Hematopoietic multipotent progenitor cell treated with erythropoietin and hydrocortisone succinate and interleukin-3 and kit ligand, for 15 days (in vitro differentiated cells): Measurements from ENCODE around the gene CT45A2.
"Not testable (repeated sequence)": the region's sequence is repeated elsewhere in the genome, so short reads cannot be mapped to it uniquely, and the experiment has no call there.

Experiments used
- DNase-seq: peaks from one replicate; pipeline ENCODE4 v3.0.0-alpha.2; 2015; ENCODE audit warnings: low spot score

Gene CT45A2, protein sequence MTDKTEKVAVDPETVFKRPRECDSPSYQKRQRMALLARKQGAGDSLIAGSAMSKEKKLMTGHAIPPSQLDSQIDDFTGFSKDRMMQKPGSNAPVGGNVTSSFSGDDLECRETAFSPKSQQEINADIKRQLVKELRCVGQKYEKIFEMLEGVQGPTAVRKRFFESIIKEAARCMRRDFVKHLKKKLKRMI

DNA sequence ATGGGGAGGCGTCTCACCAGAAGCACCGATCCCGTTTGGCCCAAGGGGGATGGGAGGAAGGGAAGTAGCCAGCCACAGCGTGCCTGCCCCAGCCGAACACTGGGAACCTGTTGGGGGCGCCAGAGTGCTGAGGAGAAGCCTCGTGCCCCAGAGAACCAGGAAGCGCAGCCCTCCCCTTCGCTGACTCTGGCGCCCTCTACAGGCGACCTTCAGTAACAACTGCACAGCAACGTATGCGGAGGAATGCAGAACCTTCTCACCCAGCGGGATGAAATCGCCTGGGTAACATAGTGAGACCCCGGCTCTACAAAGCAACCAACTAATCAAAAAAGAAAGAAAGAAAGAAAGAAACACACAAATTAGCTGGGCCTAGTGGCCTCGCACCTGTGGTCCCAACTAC lies at the start of gene CT45A2:
TSS of gene CT45A2 (minus strand) at position 101 of the 400 bp plus-strand sequence. CDS start 3,747 bp downstream, outside the sequence.
- not testable (repeated sequence) for DNase-seq

DNA sequence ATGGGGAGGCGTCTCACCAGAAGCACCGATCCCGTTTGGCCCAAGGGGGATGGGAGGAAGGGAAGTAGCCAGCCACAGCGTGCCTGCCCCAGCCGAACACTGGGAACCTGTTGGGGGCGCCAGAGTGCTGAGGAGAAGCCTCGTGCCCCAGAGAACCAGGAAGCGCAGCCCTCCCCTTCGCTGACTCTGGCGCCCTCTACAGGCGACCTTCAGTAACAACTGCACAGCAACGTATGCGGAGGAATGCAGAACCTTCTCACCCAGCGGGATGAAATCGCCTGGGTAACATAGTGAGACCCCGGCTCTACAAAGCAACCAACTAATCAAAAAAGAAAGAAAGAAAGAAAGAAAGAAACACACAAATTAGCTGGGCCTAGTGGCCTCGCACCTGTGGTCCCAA lies 34.6 kb upstream of the CT45A2 start, which contains the start of gene CT45A8:
TSS of gene CT45A8 (minus strand) at position 101 of the 400 bp plus-strand sequence. CDS start 3,755 bp downstream, outside the sequence.
- not testable (repeated sequence) for DNase-seq

DNA sequence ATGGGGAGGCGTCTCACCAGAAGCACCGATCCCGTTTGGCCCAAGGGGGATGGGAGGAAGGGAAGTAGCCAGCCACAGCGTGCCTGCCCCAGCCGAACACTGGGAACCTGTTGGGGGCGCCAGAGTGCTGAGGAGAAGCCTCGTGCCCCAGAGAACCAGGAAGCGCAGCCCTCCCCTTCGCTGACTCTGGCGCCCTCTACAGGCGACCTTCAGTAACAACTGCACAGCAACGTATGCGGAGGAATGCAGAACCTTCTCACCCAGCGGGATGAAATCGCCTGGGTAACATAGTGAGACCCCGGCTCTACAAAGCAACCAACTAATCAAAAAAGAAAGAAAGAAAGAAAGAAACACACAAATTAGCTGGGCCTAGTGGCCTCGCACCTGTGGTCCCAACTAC lies 17.4 kb upstream of the CT45A2 start, which contains the start of gene CT45A7:
TSS of gene CT45A7 (minus strand) at position 101 of the 400 bp plus-strand sequence. CDS start 3,747 bp downstream, outside the sequence.
- DNase-seq, result not testable (repeated sequence)

DNA sequence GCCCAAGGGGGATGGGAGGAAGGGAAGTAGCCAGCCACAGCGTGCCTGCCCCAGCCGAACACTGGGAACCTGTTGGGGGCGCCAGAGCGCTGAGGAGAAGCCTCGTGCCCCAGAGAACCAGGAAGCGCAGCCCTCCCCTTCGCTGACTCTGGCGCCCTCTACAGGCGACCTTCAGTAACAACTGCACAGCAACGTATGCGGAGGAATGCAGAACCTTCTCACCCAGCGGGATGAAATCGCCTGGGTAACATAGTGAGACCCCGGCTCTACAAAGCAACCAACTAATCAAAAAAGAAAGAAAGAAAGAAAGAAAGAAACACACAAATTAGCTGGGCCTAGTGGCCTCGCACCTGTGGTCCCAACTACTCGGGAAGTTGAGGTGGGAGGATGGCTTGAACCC lies 17.1 kb downstream of the CT45A2 start, which contains the start of gene CT45A6:
TSS of gene CT45A6 (minus strand) at position 101 of the 400 bp plus-strand sequence. CDS start 3,794 bp downstream, outside the sequence.
- DNase-seq, result not testable (repeated sequence)

DNA sequence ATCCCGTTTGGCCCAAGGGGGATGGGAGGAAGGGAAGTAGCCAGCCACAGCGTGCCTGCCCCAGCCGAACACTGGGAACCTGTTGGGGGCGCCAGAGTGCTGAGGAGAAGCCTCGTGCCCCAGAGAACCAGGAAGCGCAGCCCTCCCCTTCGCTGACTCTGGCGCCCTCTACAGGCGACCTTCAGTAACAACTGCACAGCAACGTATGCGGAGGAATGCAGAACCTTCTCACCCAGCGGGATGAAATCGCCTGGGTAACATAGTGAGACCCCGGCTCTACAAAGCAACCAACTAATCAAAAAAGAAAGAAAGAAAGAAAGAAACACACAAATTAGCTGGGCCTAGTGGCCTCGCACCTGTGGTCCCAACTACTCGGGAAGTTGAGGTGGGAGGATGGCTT lies 34.4 kb downstream of the CT45A2 start, which contains the start of gene CT45A5:
TSS of gene CT45A5 (minus strand) at position 101 of the 400 bp plus-strand sequence. CDS start 3,774 bp downstream, outside the sequence.
- DNase-seq, result not testable (repeated sequence)

DNA sequence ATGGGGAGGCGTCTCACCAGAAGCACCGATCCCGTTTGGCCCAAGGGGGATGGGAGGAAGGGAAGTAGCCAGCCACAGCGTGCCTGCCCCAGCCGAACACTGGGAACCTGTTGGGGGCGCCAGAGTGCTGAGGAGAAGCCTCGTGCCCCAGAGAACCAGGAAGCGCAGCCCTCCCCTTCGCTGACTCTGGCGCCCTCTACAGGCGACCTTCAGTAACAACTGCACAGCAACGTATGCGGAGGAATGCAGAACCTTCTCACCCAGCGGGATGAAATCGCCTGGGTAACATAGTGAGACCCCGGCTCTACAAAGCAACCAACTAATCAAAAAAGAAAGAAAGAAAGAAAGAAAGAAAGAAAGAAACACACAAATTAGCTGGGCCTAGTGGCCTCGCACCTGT lies 51.7 kb downstream of the CT45A2 start, which contains the start of gene CT45A3:
TSS of gene CT45A3 (minus strand) at position 101 of the 400 bp plus-strand sequence. CDS start 3,747 bp downstream, outside the sequence.
- not testable (repeated sequence) for DNase-seq
